KG1 (cell line): ENCODE data around the gene EDEM3.

ENCODE experiments used
- DNase-seq: peaks from one replicate; lab custom pipeline; 2025; lab: John Stamatoyannopoulos, UW

EDEM3 gene

GRCh38 chr1:184673305-184673704, 81.4 kb downstream of the EDEM3 start:
- DNase-seq: no peak

GRCh38 chr1:184672013-184672726, 82.5 kb downstream of the EDEM3 start:
- no peak for DNase-seq

GRCh38 chr1:184669391-184669790, 85.3 kb downstream of the EDEM3 start:
- DNase-seq: no peak

- DNase-seq: no peak
These were observed 89.3 kb downstream of the EDEM3 start for GRCh38 chr1:184665360-184665759.

- no peak for DNase-seq
These were observed 90.0 kb downstream of the EDEM3 start for GRCh38 chr1:184664661-184665060.

GRCh38 chr1:184664042-184664660, 90.5 kb downstream of the EDEM3 start:
- DNase-seq: peak; percentile 69

- DNase-seq: no peak
These were observed 92.9 kb downstream of the EDEM3 start for GRCh38 chr1:184661801-184662200.

GRCh38 chr1:184660462-184661191, 94.0 kb downstream of the EDEM3 start:
- no peak for DNase-seq

GRCh38 chr1:184658055-184658454, 96.6 kb downstream of the EDEM3 start:
- DNase-seq: no peak

- no peak for DNase-seq
These were observed 98.4 kb downstream of the EDEM3 start for GRCh38 chr1:184656221-184656620.

- no peak for DNase-seq
These were observed 99.5 kb downstream of the EDEM3 start for GRCh38 chr1:184655185-184655584.

- DNase-seq: no peak
These were observed 104.3 kb downstream of the EDEM3 start for GRCh38 chr1:184650177-184650866.

- no peak for DNase-seq
These were observed 105.2 kb downstream of the EDEM3 start for GRCh38 chr1:184649451-184649888.

- no peak for DNase-seq
These were observed 105.8 kb downstream of the EDEM3 start for GRCh38 chr1:184648856-184649201.

- no peak for DNase-seq
These were observed 106.3 kb downstream of the EDEM3 start for GRCh38 chr1:184648160-184648855.

GRCh38 chr1:184647471-184647870, 107.2 kb downstream of the EDEM3 start:
- DNase-seq: no peak

GRCh38 chr1:184646824-184647223, 107.8 kb downstream of the EDEM3 start:
- DNase-seq: no peak

- DNase-seq: no peak
These were observed 108.4 kb downstream of the EDEM3 start for GRCh38 chr1:184646178-184646701.

- no peak for DNase-seq
These were observed 109.9 kb downstream of the EDEM3 start for GRCh38 chr1:184644771-184645170.

- no peak for DNase-seq
These were observed 111.0 kb downstream of the EDEM3 start for GRCh38 chr1:184643661-184644060.

- no peak for DNase-seq
These were observed 112.8 kb downstream of the EDEM3 start for GRCh38 chr1:184641894-184642293.

GRCh38 chr1:184640505-184640904, 114.2 kb downstream of the EDEM3 start:
- DNase-seq: no peak
